Astrocyte of the cerebellum (primary cell): ENCODE data around the gene NOL3.

Source experiments
- DNase-seq: peaks from one replicate; pipeline ENCODE4 v3.0.0-alpha.2; 2011; ENCODE audit warnings: low read depth
- H3K4me3 ChIP-seq: 2 replicates; pipeline ENCODE4 v1.5.1; 2011; ENCODE audit warnings: mild to moderate bottlenecking, low read depth, low read length, moderate library complexity
- CTCF ChIP-seq: IDR thresholded peaks from 2 replicates; pipeline ENCODE4 v1.5.1; 2012; ENCODE audit warnings: low read length, low read depth, moderate library complexity, mild to moderate bottlenecking; ENCODE audit errors: missing control alignments
- in situ Hi-C: cut with HindIII; loops from 2 replicates; pipeline ENCODE4 v1.10.0; 2017; ENCODE audit warnings: low sequenced_read_pairs

Gene NOL3

GRCh38 chr16:67204076-67204475 is 33.7 kb downstream of the NOL3 start:
- no peak overlapping the region for H3K4me3 ChIP-seq

GRCh38 chr16:67206129-67206837 is 35.9 kb downstream of the NOL3 start:
- in situ Hi-C loops, result no loop called here
- TF ChIP-seq CTCF, result no peak
- no peak overlapping the region for H3K4me3 ChIP-seq
- DNase-seq, result no peak

More at GRCh38 chr16:67204076-67204475, 33.7 kb downstream of the NOL3 start:
- in situ Hi-C loops, result no loop called here
- TF ChIP-seq CTCF, result no peak
- no peak for DNase-seq

- DNase-seq, result no peak
- no peak for TF ChIP-seq CTCF
- in situ Hi-C loops, result no loop called here
- no peak overlapping the region for H3K4me3 ChIP-seq
These were observed 36.5 kb downstream of the NOL3 start for GRCh38 chr16:67206838-67207248.

GRCh38 chr16:67207249-67208091 is 37.1 kb downstream of the NOL3 start:
- in situ Hi-C loops, result no loop called here
- DNase-seq, result no peak
- no peak for TF ChIP-seq CTCF
- no peak overlapping the region for H3K4me3 ChIP-seq

GRCh38 chr16:67208154-67208896 is 38.0 kb downstream of the NOL3 start:
- TF ChIP-seq CTCF, result no peak
- in situ Hi-C loops, result no loop called here
- no peak overlapping the region for H3K4me3 ChIP-seq
- DNase-seq, result no peak

- no peak for TF ChIP-seq CTCF
- H3K4me3 ChIP-seq, result no peak overlapping the region
- no peak for DNase-seq
- in situ Hi-C loops, result no loop called here
These were observed 39.2 kb downstream of the NOL3 start for GRCh38 chr16:67209565-67209964.
